AG09309 (cell line): Measurements from ENCODE around the gene RPL31.

Experiments used
- DNase-seq: peaks from one replicate; pipeline ENCODE4 v3.0.0-alpha.2; 2010; ENCODE audit warnings: low read depth
- H3K4me3 ChIP-seq: 2 replicates; pipeline ENCODE4 v1.5.1; 2011; ENCODE audit warnings: mild to moderate bottlenecking, low read depth, low read length, moderate library complexity; ENCODE audit not compliant: control insufficient read depth
- TF ChIP-seq, protein P1 (sequence below): IDR thresholded peaks from 2 replicates; pipeline ENCODE4 v1.5.1; 2011; ENCODE audit warnings: mild to moderate bottlenecking, low read depth, low read length, inconsistent platforms; ENCODE audit not compliant: insufficient read depth, control insufficient read depth; ENCODE audit errors: missing control alignments

The RPL31 gene

DNA sequence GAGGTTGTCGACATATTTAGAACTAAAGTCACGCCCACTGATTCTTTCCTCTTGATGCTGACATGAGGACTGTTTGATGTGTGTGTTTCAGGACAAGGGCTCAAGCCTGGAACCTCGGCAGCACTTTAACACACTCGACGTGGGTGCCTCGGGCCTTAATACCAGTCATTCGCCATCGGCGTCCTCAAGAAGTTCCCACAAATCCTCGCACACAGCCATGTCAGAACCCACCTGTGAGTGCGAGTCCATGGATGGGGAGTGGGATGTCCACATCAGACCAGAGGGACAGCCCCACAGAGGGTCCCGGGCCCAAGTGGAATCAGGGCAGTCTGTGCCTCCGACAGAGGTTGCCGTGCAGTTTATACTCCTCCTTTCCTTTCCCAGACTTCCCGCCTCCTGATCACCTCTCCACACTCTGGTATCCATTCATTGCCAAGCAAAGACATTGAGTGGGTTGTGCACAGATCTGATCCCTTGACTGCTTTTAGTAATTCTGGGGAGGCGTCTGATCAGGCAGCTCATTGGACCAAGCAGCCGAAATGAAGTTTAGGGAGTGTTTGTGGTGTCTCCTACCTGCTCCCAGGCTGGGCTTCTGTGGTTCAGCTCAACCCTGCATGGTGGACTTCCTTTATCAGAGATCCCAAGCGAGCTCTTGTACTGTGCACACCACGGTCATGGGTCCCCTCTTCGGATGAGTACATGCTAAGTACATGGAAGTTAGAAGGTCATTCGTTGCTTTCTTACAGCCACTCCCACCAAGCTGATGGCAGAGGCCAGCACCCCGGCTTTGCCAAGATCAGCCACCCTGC is 27.2 kb upstream of the RPL31 start:
- DNase-seq = no peak
- TF ChIP-seq, protein P1, sequence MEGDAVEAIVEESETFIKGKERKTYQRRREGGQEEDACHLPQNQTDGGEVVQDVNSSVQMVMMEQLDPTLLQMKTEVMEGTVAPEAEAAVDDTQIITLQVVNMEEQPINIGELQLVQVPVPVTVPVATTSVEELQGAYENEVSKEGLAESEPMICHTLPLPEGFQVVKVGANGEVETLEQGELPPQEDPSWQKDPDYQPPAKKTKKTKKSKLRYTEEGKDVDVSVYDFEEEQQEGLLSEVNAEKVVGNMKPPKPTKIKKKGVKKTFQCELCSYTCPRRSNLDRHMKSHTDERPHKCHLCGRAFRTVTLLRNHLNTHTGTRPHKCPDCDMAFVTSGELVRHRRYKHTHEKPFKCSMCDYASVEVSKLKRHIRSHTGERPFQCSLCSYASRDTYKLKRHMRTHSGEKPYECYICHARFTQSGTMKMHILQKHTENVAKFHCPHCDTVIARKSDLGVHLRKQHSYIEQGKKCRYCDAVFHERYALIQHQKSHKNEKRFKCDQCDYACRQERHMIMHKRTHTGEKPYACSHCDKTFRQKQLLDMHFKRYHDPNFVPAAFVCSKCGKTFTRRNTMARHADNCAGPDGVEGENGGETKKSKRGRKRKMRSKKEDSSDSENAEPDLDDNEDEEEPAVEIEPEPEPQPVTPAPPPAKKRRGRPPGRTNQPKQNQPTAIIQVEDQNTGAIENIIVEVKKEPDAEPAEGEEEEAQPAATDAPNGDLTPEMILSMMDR = no peak
- H3K4me3 ChIP-seq = no peak overlapping the region

DNA sequence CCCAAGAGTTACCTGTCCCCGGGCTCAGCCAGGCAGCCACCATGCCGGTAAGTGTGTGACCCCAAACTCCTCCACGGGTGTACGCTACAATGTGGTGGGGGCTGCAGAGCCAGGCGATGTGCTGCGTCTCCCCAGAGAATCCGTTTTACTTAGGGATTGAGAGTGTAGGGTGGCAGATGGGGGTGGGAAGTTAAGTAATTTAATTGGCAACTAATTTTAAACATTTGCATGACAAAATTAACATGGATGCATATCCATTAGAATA is 26.6 kb upstream of the RPL31 start:
- DNase-seq = no peak
- TF ChIP-seq, protein P1 = no peak
- no peak overlapping the region for H3K4me3 ChIP-seq

DNA sequence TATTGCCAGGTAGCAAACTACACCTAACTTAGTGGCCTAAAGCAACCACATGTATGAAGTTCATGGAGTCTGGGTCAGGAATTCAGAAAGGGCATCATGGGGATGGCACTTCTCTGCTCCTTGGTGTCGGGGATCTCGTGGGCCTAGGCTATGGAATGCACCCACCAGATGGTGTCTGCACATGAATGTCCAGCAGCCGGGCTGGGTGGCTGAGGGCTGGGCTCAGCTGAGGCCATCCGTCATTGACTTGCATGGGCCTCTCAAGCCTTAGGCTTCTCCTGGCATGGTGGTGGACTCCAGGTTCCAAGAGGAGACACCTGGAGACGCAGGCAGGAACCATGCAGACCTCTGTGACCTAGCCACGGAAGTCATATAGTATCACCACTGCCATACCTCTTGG is 26.0 kb upstream of the RPL31 start:
- no peak overlapping the region for H3K4me3 ChIP-seq
- TF ChIP-seq, protein P1 = no peak
- DNase-seq = no peak

DNA sequence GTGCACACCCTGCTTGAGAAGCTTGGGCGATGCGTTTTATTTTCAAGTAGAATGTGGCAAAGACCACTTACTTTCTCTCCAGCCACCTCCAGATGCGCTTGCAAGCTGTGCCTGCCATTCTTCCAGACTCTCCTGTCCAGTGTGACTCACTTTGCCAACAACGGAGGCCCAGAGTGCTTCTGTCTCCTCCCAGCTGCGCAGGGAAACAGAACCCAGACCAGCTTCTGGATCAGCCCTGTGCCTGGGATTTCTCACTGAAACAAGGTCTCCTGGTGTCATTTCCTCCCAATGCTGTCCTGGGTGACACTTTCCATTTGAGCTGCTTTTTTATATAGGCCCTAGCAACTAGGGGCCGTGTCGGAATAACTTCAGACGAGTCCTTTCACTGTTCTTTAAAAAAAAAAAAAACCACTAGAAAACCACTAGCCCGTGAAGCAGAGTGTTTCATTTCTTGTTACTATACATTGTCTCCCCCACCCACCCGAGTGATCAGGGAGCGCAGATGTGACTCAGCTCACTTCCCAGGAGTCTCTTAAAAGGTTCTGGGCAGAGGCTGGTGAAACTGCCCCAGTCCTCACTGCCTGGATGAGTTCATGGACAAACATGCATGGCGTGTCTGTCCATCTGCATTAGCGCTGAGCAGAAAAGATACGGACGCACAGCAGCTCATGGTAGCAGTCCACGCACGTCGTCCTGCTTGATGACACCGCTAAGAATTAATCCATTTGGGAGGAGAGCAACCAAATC is 25.3 kb upstream of the RPL31 start:
- TF ChIP-seq, protein P1 = no peak
- no peak for DNase-seq
- H3K4me3 ChIP-seq = no peak overlapping the region

DNA sequence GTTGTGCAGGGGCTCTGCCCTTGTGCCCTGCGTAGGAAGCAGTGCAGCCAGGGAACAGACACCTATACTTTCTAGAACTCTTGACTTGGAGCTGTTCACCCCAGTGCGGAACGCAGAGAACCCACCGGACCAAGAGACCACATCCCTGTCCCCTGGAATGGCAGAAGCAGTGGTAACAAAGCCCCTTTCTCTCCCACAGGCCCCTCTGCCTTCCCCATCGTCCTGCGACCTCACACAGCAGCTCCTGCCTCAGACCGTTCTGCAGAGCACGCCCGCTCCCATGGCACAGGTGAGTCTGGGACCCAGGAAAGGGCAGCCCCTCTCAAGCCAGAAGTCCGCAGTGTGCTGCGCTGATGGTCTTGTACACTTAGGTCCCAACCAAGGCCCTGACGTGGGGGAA is 24.6 kb upstream of the RPL31 start:
- no peak for DNase-seq
- TF ChIP-seq, protein P1 = no peak
- H3K4me3 ChIP-seq = no peak overlapping the region

DNA sequence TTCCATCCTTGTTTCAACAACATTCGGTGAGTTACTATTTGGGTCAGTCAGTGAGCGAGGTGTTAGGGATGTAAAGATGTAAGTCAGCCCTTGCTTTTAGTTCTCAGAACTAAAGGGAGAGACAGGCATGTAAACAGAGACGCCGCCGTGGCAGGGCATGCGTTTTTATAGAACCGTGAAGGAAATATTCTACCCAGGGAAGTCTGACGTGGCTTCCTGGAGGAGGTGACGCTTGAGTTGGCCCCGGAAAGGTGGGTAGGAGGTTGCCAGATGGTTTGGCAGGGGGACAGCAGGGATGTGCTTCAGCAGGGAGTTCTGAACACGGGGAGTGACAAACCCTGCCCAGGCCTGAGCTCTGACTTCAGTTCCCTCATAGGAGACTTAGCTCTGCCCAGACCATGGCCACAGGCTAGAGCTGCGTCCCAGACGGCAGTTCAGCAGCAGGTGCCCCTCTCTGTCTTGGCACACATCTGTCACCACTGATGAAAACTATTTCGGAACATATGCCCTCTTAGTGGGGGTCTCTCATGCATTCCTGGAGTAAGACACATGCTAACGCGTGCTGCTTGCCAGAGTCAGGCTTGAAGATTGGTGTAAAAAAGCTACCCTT is 23.4 kb upstream of the RPL31 start:
- DNase-seq = no peak
- H3K4me3 ChIP-seq = no peak overlapping the region
- TF ChIP-seq, protein P1 = no peak
